ENCODE data around the gene KIF5A.

KIF5A gene

GRCh38 chr12:57626111-57626920 is 76.5 kb downstream of the KIF5A start:
- ATAC-seq, result no peak
- no peak for TF ChIP-seq ZNF565 (CRISPR knock-in tag; conservative IDR thresholded peaks at IDR 0.05; ENCODE audit: low read depth)
- no peak for TF ChIP-seq POU6F1 (CRISPR knock-in tag; IDR thresholded peaks at IDR 0.05; ENCODE audit: borderline replicate concordance, low read depth)
- TF ChIP-seq ZNF70 (CRISPR knock-in tag; IDR thresholded peaks at IDR 0.05), result no peak
- no peak for TF ChIP-seq PATZ1 (CRISPR knock-in tag; IDR thresholded peaks at IDR 0.05; ENCODE audit: borderline replicate concordance)
- TF ChIP-seq SNAI2 (CRISPR knock-in tag; IDR thresholded peaks at IDR 0.05), result no peak
- TF ChIP-seq BACH2 (CRISPR knock-in tag; IDR thresholded peaks at IDR 0.05; ENCODE audit: borderline replicate concordance), result no peak
- TF ChIP-seq ZNF8 (CRISPR knock-in tag; IDR thresholded peaks at IDR 0.05), result no peak
- TF ChIP-seq CREB5 (CRISPR knock-in tag; IDR thresholded peaks at IDR 0.05; ENCODE audit: low read depth), result no peak
- no peak for TF ChIP-seq PPARA (CRISPR knock-in tag; IDR thresholded peaks at IDR 0.05; ENCODE audit: borderline replicate concordance)
- no peak for TF ChIP-seq CSDC2 (CRISPR knock-in tag; IDR thresholded peaks at IDR 0.05)
- no peak for TF ChIP-seq ZC3H10 (CRISPR knock-in tag; IDR thresholded peaks at IDR 0.05)
- TF ChIP-seq TOX (CRISPR knock-in tag; IDR thresholded peaks at IDR 0.05; ENCODE audit: borderline replicate concordance), result no peak
- TF ChIP-seq GLIS3 (CRISPR knock-in tag; IDR thresholded peaks at IDR 0.05), result no peak
- TF ChIP-seq ARNTL (CRISPR knock-in tag; IDR thresholded peaks at IDR 0.05; ENCODE audit: borderline replicate concordance, low read depth), result no peak
- TF ChIP-seq ZFP3 (CRISPR knock-in tag; IDR thresholded peaks at IDR 0.05), result no peak
- TF ChIP-seq TSHZ2 (CRISPR knock-in tag; IDR thresholded peaks at IDR 0.05), result no peak
- no peak for TF ChIP-seq OSR1 (CRISPR knock-in tag; IDR thresholded peaks at IDR 0.05)
- TF ChIP-seq ZFP30 (CRISPR knock-in tag; IDR thresholded peaks at IDR 0.05), result no peak

- no peak for ATAC-seq
- TF ChIP-seq ZFP3 (CRISPR knock-in tag; IDR thresholded peaks at IDR 0.05) (no peak), TSHZ2 (CRISPR knock-in tag; IDR thresholded peaks at IDR 0.05) (no peak), RARB (CRISPR knock-in tag; IDR thresholded peaks at IDR 0.05) (no peak), ESRRG (CRISPR knock-in tag; IDR thresholded peaks at IDR 0.05) (no peak), ZC3H10 (CRISPR knock-in tag; IDR thresholded peaks at IDR 0.05) (no peak), ARNTL (CRISPR knock-in tag; IDR thresholded peaks at IDR 0.05; ENCODE audit: borderline replicate concordance, low read depth) (no peak), OSR1 (CRISPR knock-in tag; IDR thresholded peaks at IDR 0.05) (no peak), ZNF565 (CRISPR knock-in tag; conservative IDR thresholded peaks at IDR 0.05; ENCODE audit: low read depth) (no peak), CSRNP3 (CRISPR knock-in tag; IDR thresholded peaks at IDR 0.05) (no peak)
Observed at GRCh38 chr12:57626921-57627445, 77.1 kb downstream of the KIF5A start.

Measured in SK-N-SH treated with all-trans-retinoic acid at 6 μM for 48 hours (cell line).